Keratinocyte (primary cell): ENCODE data around the gene DNAJC5G. TPM values are rescaled to one million over a fixed set of nuclear protein-coding genes. Genes with fewer than 3 reads are reported as not detected.

Source experiments
- DNase-seq: peaks from one replicate; pipeline ENCODE4 v3.0.0-alpha.2; 2011; ENCODE audit warnings: low read depth, missing footprints, low spot score
- FAIRE-seq: peaks from 2 replicates; lab custom pipeline; 2011; peaks lifted over from hg19 to GRCh38; lab: Jason Lieb, UNC
- H2AFZ ChIP-seq: 2 replicates; pipeline ENCODE4 v1.6.0; 2012; ENCODE audit warnings: low read length, control low read depth, inconsistent platforms; ENCODE audit not compliant: control insufficient read depth
- H3K27ac ChIP-seq: 2 replicates; pipeline ENCODE4 v1.5.1; 2011; ENCODE audit warnings: low read length; ENCODE audit not compliant: control insufficient read depth, insufficient read depth
- H3K27me3 ChIP-seq: 3 replicates; pipeline ENCODE4 v1.6.0; 2011; ENCODE audit warnings: low read length; ENCODE audit not compliant: control insufficient read depth, insufficient read depth; ENCODE audit errors: extremely low read depth
- H3K36me3 ChIP-seq, 2 experiments: 2 replicates in 1 of 2; 3 replicates in 1 of 2; pipeline ENCODE4 v1.5.1; 2011; ENCODE audit warnings: low read length in 2 of 2, mild to moderate bottlenecking in 1 of 2; ENCODE audit not compliant: control insufficient read depth in 2 of 2, insufficient read depth in 2 of 2; ENCODE audit errors: extremely low read depth in 1 of 2
- H3K4me1 ChIP-seq: 3 replicates; pipeline ENCODE4 v1.5.1; 2011; ENCODE audit warnings: low read length; ENCODE audit not compliant: control insufficient read depth, insufficient read depth; ENCODE audit errors: extremely low read depth
- H3K4me2 ChIP-seq: 3 replicates; pipeline ENCODE4 v1.6.0; 2011; ENCODE audit warnings: low read depth, low read length; ENCODE audit not compliant: control insufficient read depth, insufficient read depth; ENCODE audit errors: extremely low read depth
- H3K4me3 ChIP-seq, 3 experiments: fragments of 200-600 bp in 1 of 3; sonication (generic) in 1 of 3; 2 replicates in 2 of 3; 3 replicates in 1 of 3; pipeline ENCODE4 v1.5.1; 2011 to 2016; ENCODE audit warnings: low read length in 3 of 3, mild to moderate bottlenecking in 3 of 3, control low read depth in 2 of 3, inconsistent platforms in 1 of 3, low read depth in 1 of 3, mixed read lengths in 1 of 3, mixed run types in 1 of 3, moderate library complexity in 1 of 3; ENCODE audit not compliant: control insufficient read depth in 2 of 3, insufficient read depth in 2 of 3; ENCODE audit errors: extremely low read depth in 1 of 3
- H3K79me2 ChIP-seq: 2 replicates; pipeline ENCODE4 v1.6.0; 2012; ENCODE audit warnings: low read length; ENCODE audit not compliant: control insufficient read depth, insufficient read depth
- H3K9ac ChIP-seq: 3 replicates; pipeline ENCODE4 v1.6.0; 2011; ENCODE audit warnings: low read length; ENCODE audit not compliant: control insufficient read depth, insufficient read depth; ENCODE audit errors: extremely low read depth
- H3K9me1 ChIP-seq: 3 replicates; pipeline ENCODE4 v1.6.0; 2011; ENCODE audit warnings: low read length; ENCODE audit not compliant: control insufficient read depth, insufficient read depth; ENCODE audit errors: extremely low read depth
- H3K9me3 ChIP-seq: 2 replicates; pipeline ENCODE4 v1.5.1; 2012; ENCODE audit warnings: low read depth, low read length; ENCODE audit not compliant: control insufficient read depth
- H4K20me1 ChIP-seq: 3 replicates; pipeline ENCODE4 v1.6.0; 2011; ENCODE audit warnings: low read length; ENCODE audit not compliant: control insufficient read depth, insufficient read depth; ENCODE audit errors: extremely low read depth
- EZH2 ChIP-seq: IDR thresholded peaks from one replicate; pipeline ENCODE4 v1.6.1; 2012; ENCODE audit warnings: inconsistent platforms, mild to moderate bottlenecking, low read length, moderate library complexity
- dilution Hi-C: fragments of 300-500 bp; cut with MboI; formaldehyde crosslinking; loops from one replicate; pipeline ENCODE4 v1.7.0; 2020; ENCODE audit warnings: low sequenced_read_pairs; ENCODE audit not compliant: extremely low pct_ligation_motif_present
- polyA plus RNA-seq, 5 experiments: library from polyadenylated mRNA; depleted of rRNA in 3 of 5; stranded (reverse) in 3 of 5; stranded (forward) in 1 of 5; unstranded in 1 of 5; fragments of >200 nt; gene quantifications; 1 replicate in 1 of 5; 2 replicates in 3 of 5; 3 replicates in 1 of 5; pipeline versions ENCODE4 v1.2.1 to v1.2.3, GENCODE V29; 2011 to 2012; ENCODE audit warnings: missing spikeins in 2 of 5, low read depth in 1 of 5, low replicate concordance in 1 of 5
- TF ChIP-seq, protein P1 (sequence below), 3 experiments: IDR thresholded peaks in 1 of 3; conservative IDR thresholded peaks in 1 of 3; optimal IDR thresholded peaks in 1 of 3; 2 replicates in 2 of 3; 3 replicates in 1 of 3; pipeline versions ENCODE3 to v1.5.1; 2011; ENCODE audit warnings: low read length in 3 of 3, mild to moderate bottlenecking in 3 of 3, moderate library complexity in 2 of 3, control low read depth in 1 of 3, inconsistent platforms in 1 of 3; ENCODE audit not compliant: insufficient read depth in 2 of 3; ENCODE audit errors: extremely low read depth in 1 of 3

Gene DNAJC5G
- polyA plus RNA-seq, 1 donor (not counting 4 experiments of a cell fraction or from before 2014, with no cell fraction given), result not detected

DNA sequence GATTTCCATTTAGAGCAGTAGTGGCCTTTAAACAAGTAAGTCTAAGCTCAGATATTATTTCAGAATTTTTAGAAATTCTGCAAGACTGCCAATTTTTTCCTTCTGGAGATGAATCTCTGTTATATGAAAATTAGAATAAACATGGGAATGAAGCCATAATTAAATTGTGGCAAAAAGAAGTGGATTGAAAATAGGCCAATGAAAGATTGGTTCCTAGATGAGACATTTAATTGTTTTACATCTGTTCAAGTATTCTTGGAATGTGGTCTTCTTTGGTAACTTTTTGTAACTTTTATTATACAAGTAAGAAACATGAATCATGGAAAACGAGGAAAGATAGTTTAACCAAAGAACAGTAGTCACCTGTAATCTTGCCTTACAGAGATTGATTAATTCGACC is 47.7 kb upstream of the DNAJC5G start:
- no peak overlapping the region for H3K4me2 ChIP-seq
- no peaks in the 10 kb centered on the region for H3K9me3 ChIP-seq
- H3K79me2 ChIP-seq, result peaks cover under 1% of the 10 kb centered on the region
- DNase-seq (no peak), FAIRE-seq (no peak)
- no peaks in the 10 kb centered on the region for H3K27me3 ChIP-seq
- peaks cover 44 to 65% of the 10 kb centered on the region in 2 experiments for H3K36me3 ChIP-seq
- H3K9ac ChIP-seq, result no peak overlapping the region
- no peak for TF ChIP-seq EZH2
- TF ChIP-seq, protein P1, sequence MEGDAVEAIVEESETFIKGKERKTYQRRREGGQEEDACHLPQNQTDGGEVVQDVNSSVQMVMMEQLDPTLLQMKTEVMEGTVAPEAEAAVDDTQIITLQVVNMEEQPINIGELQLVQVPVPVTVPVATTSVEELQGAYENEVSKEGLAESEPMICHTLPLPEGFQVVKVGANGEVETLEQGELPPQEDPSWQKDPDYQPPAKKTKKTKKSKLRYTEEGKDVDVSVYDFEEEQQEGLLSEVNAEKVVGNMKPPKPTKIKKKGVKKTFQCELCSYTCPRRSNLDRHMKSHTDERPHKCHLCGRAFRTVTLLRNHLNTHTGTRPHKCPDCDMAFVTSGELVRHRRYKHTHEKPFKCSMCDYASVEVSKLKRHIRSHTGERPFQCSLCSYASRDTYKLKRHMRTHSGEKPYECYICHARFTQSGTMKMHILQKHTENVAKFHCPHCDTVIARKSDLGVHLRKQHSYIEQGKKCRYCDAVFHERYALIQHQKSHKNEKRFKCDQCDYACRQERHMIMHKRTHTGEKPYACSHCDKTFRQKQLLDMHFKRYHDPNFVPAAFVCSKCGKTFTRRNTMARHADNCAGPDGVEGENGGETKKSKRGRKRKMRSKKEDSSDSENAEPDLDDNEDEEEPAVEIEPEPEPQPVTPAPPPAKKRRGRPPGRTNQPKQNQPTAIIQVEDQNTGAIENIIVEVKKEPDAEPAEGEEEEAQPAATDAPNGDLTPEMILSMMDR (optimal IDR thresholded peaks at IDR 0.05 in 1 of 3, IDR thresholded peaks at IDR 0.05 in 1 of 3, conservative IDR thresholded peaks at IDR 0.05 in 1 of 3; ENCODE audit: extremely low read depth in 1 of 3, insufficient read depth in 2 of 3, low read length in 3 of 3), result no peak
- H3K9me1 ChIP-seq, result no peaks in the 10 kb centered on the region
- no peak overlapping the region for H3K27ac ChIP-seq
- H4K20me1 ChIP-seq, result peaks cover 3% of the 10 kb centered on the region
- H3K4me1 ChIP-seq, result no peaks in the 10 kb centered on the region
- dilution Hi-C loops, result no loop called here
- no peak overlapping the region for H3K4me3 ChIP-seq
- no peak overlapping the region for H2AFZ ChIP-seq

DNA sequence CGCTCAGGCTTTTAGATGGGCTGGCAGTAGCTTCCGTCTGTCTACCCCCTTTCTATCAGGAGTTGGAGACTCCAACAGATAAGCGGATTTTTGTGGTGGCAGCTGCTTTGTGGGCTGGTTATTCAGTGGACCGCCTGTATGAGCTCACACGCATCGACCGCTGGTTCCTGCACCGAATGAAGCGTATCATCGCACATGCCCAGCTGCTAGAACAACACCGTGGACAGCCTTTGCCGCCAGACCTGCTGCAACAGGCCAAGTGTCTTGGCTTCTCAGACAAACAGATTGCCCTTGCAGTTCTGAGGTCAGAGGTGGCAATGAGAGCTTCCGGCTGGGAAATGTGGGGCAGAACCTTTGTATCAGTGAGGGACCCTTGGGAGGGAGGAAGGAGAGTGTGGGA is 43.3 kb upstream of the DNAJC5G start:
- no peak for TF ChIP-seq EZH2
- TF ChIP-seq, protein P1 (optimal IDR thresholded peaks at IDR 0.05 in 1 of 3, IDR thresholded peaks at IDR 0.05 in 1 of 3, conservative IDR thresholded peaks at IDR 0.05 in 1 of 3; ENCODE audit: extremely low read depth in 1 of 3, insufficient read depth in 2 of 3, low read length in 3 of 3), result no peak
- Histone ChIP-seq H3K9me3 (no peaks in the 10 kb centered on the region), H3K27ac (no peak overlapping the region), H3K27me3 (no peaks in the 10 kb centered on the region), H2AFZ (no peak overlapping the region), H4K20me1 (no peaks in the 10 kb centered on the region), H3K4me3 (no peak overlapping the region), H3K4me2 (no peak overlapping the region), H3K36me3 (peaks cover 43 to 57% of the 10 kb centered on the region in 2 experiments), H3K9me1 (no peaks in the 10 kb centered on the region), H3K4me1 (no peaks in the 10 kb centered on the region), H3K79me2 (no peaks in the 10 kb centered on the region), H3K9ac (no peak overlapping the region)
- dilution Hi-C loops, result no loop called here
- DNase-seq, result no peak
- no peak for FAIRE-seq
